HG03342 (cell line): Measurements from ENCODE around the gene SLC25A21.

Experiments used
- ATAC-seq: cut with Tn5 transposase; IDR thresholded peaks from one replicate; pipeline ENCODE4 v1.9.1; 2021; ENCODE audit warnings: mild to moderate bottlenecking, moderate library complexity; ENCODE audit not compliant: unreplicated experiment

The SLC25A21 gene

GRCh38 chr14:37051153-37051552 is 121.3 kb downstream of the SLC25A21 start:
- no peak for ATAC-seq

GRCh38 chr14:37048666-37049071 is 123.7 kb downstream of the SLC25A21 start:
- no peak for ATAC-seq

- ATAC-seq: no peak
Measured at GRCh38 chr14:37047996-37048395, 124.4 kb downstream of the SLC25A21 start.

- ATAC-seq: no peak
Measured at GRCh38 chr14:37047226-37047625, 125.2 kb downstream of the SLC25A21 start.

- no peak for ATAC-seq
Measured at GRCh38 chr14:37046815-37047214, 125.6 kb downstream of the SLC25A21 start.

GRCh38 chr14:37045340-37046061 is 126.9 kb downstream of the SLC25A21 start:
- ATAC-seq: no peak

GRCh38 chr14:37037636-37038387 is 134.6 kb downstream of the SLC25A21 start:
- no peak for ATAC-seq

- no peak for ATAC-seq
Measured at GRCh38 chr14:37036669-37037341, 135.6 kb downstream of the SLC25A21 start.

- no peak for ATAC-seq
Measured at GRCh38 chr14:37035401-37035800, 137.0 kb downstream of the SLC25A21 start.

- ATAC-seq: no peak
Measured at GRCh38 chr14:37034410-37035285, 137.8 kb downstream of the SLC25A21 start.

GRCh38 chr14:37032863-37033262 is 139.5 kb downstream of the SLC25A21 start:
- ATAC-seq: no peak

- ATAC-seq: no peak
Measured at GRCh38 chr14:37027188-37027824, 145.1 kb downstream of the SLC25A21 start.

GRCh38 chr14:37023875-37024565 is 148.4 kb downstream of the SLC25A21 start:
- ATAC-seq: no peak

GRCh38 chr14:37021390-37021789 is 151.0 kb downstream of the SLC25A21 start:
- no peak for ATAC-seq

- ATAC-seq: no peak
Measured at GRCh38 chr14:37019488-37019887, 152.9 kb downstream of the SLC25A21 start.

- no peak for ATAC-seq
Measured at GRCh38 chr14:37018571-37019240, 153.7 kb downstream of the SLC25A21 start.

- ATAC-seq: no peak
Measured at GRCh38 chr14:37013078-37013477, 159.3 kb downstream of the SLC25A21 start.

GRCh38 chr14:36998686-36999085 is 173.7 kb downstream of the SLC25A21 start:
- ATAC-seq: no peak

- ATAC-seq: no peak
Measured at GRCh38 chr14:36997843-36998242, 174.6 kb downstream of the SLC25A21 start.
